IPS DF 6.9 (cell line): ENCODE data around the gene PSMB9.
A peak's percentile ranks its signal among the peaks of the same experiment; 100 is the strongest.

Experiments
- DNase-seq: peaks from one replicate; pipeline ENCODE4 v3.0.0-alpha.2; 2013; ENCODE audit warnings: low read depth, low spot score
- H3K27ac ChIP-seq: one replicate; pipeline ENCODE4 v1.5.1; 2013; ENCODE audit warnings: low read length, control low read depth
- H3K27me3 ChIP-seq: 2 replicates; pipeline ENCODE4 v1.6.1; 2013; ENCODE audit warnings: mild to moderate bottlenecking, low read length; ENCODE audit not compliant: control insufficient read depth, insufficient read depth
- H3K36me3 ChIP-seq: 2 replicates; pipeline ENCODE4 v1.6.1; 2013; ENCODE audit warnings: low read length; ENCODE audit not compliant: control insufficient read depth, insufficient read depth
- H3K4me1 ChIP-seq: 2 replicates; pipeline ENCODE4 v1.6.1; 2013; ENCODE audit warnings: low read length; ENCODE audit not compliant: control insufficient read depth, insufficient read depth
- H3K4me3 ChIP-seq: 2 replicates; pipeline ENCODE4 v1.5.1; 2013; ENCODE audit warnings: mild to moderate bottlenecking, low read length
- H3K9me3 ChIP-seq: 2 replicates; pipeline ENCODE4 v1.6.1; 2013; ENCODE audit warnings: low read length, inconsistent platforms; ENCODE audit not compliant: control insufficient read depth, insufficient read depth
- WGBS: extraction: QIAGEN DNeasy Blood & Tissue Kit; methylation state at CpG from one replicate; pipeline ENCODE4 v1.1.7; 2013; ENCODE audit warnings: mixed read lengths, missing lambda C conversion rate; ENCODE audit not compliant: insufficient read length, insufficient coverage; 5-methylcytosine and 5-hydroxymethylcytosine counted together

PSMB9 gene

GRCh38 chr6:32825966-32826365 lies 28.0 kb upstream of the PSMB9 start:
- Histone ChIP-seq H3K27ac (no peak overlapping the region), H3K36me3 (peaks cover 4% of the 10 kb centered on the region; the same call in 1 of the 2 replicates), H3K4me3 (no peak overlapping the region), H3K27me3 (no peaks in the 10 kb centered on the region), H3K4me1 (no peaks in the 10 kb centered on the region), H3K9me3 (no peaks in the 10 kb centered on the region)
- DNase-seq = no peak
- no CpG with 5 or more reads among the region's 2 CpGs for WGBS

GRCh38 chr6:32827025-32827424 lies 27.0 kb upstream of the PSMB9 start:
- no peaks in the 10 kb centered on the region for H3K4me1 ChIP-seq
- H3K36me3 ChIP-seq = peaks cover 4% of the 10 kb centered on the region; the same call in 1 of the 2 replicates
- DNase-seq = no peak
- no peaks in the 10 kb centered on the region for H3K9me3 ChIP-seq
- H3K4me3 ChIP-seq = no peak overlapping the region
- WGBS = no CpG with 5 or more reads among the region's 3 CpGs
- H3K27ac ChIP-seq = no peak overlapping the region
- no peaks in the 10 kb centered on the region for H3K27me3 ChIP-seq

- WGBS = no CpG with 5 or more reads among the region's 7 CpGs
- Histone ChIP-seq H3K4me1 (no peaks in the 10 kb centered on the region), H3K27me3 (no peaks in the 10 kb centered on the region), H3K4me3 (no peak overlapping the region), H3K27ac (no peak overlapping the region), H3K36me3 (peaks cover 4% of the 10 kb centered on the region; the same call in 1 of the 2 replicates), H3K9me3 (no peaks in the 10 kb centered on the region)
- no peak for DNase-seq
Observed at GRCh38 chr6:32829495-32829894, 24.5 kb upstream of the PSMB9 start.

GRCh38 chr6:32830017-32830416 lies 24.0 kb upstream of the PSMB9 start:
- Histone ChIP-seq H3K36me3 (peaks cover 4% of the 10 kb centered on the region; the same call in 1 of the 2 replicates), H3K4me3 (no peak overlapping the region), H3K9me3 (no peaks in the 10 kb centered on the region), H3K27me3 (no peaks in the 10 kb centered on the region), H3K27ac (no peak overlapping the region), H3K4me1 (no peaks in the 10 kb centered on the region)
- WGBS = no CpG with 5 or more reads among the region's 5 CpGs
- no peak for DNase-seq

- Histone ChIP-seq H3K27me3 (no peaks in the 10 kb centered on the region), H3K4me3 (no peak overlapping the region), H3K4me1 (no peaks in the 10 kb centered on the region), H3K36me3 (peaks cover 4% of the 10 kb centered on the region; the same call in 1 of the 2 replicates), H3K27ac (no peak overlapping the region), H3K9me3 (no peaks in the 10 kb centered on the region)
- no CpG with 5 or more reads among the region's 5 CpGs for WGBS
- no peak for DNase-seq
Observed at GRCh38 chr6:32830936-32831335, 23.1 kb upstream of the PSMB9 start.

- H3K4me1 ChIP-seq = no peaks in the 10 kb centered on the region
- peaks cover 4% of the 10 kb centered on the region; the same call in 1 of the 2 replicates for H3K36me3 ChIP-seq
- no peaks in the 10 kb centered on the region for H3K9me3 ChIP-seq
- no peak overlapping the region for H3K27ac ChIP-seq
- no peaks in the 10 kb centered on the region for H3K27me3 ChIP-seq
- no CpG with 5 or more reads among the region's 13 CpGs for WGBS
- no peak for DNase-seq
- H3K4me3 ChIP-seq = no peak overlapping the region
Observed at GRCh38 chr6:32832535-32832934, 21.5 kb upstream of the PSMB9 start.

- Histone ChIP-seq H3K4me3 (no peak overlapping the region), H3K4me1 (no peaks in the 10 kb centered on the region)
- WGBS = no CpG with 5 or more reads among the region's 5 CpGs
Observed at GRCh38 chr6:32833664-32834063, 20.3 kb upstream of the PSMB9 start.

GRCh38 chr6:32835167-32835893 lies 18.7 kb upstream of the PSMB9 start:
- Histone ChIP-seq H3K36me3 (no peaks in the 10 kb centered on the region), H3K4me3 (no peak overlapping the region), H3K27me3 (no peaks in the 10 kb centered on the region), H3K4me1 (no peaks in the 10 kb centered on the region), H3K27ac (no peak overlapping the region), H3K9me3 (no peaks in the 10 kb centered on the region)
- no peak for DNase-seq
- no CpG with 5 or more reads among the region's 16 CpGs for WGBS

More at GRCh38 chr6:32833664-32834063, 20.3 kb upstream of the PSMB9 start:
- Histone ChIP-seq H3K9me3 (no peaks in the 10 kb centered on the region), H3K27ac (no peak overlapping the region), H3K27me3 (no peaks in the 10 kb centered on the region), H3K36me3 (peaks cover 4% of the 10 kb centered on the region; the same call in 1 of the 2 replicates)
- no peak for DNase-seq

GRCh38 chr6:32836873-32837272 lies 17.1 kb upstream of the PSMB9 start:
- Histone ChIP-seq H3K4me3 (no peak overlapping the region), H3K4me1 (no peaks in the 10 kb centered on the region), H3K27ac (no peak overlapping the region), H3K36me3 (no peaks in the 10 kb centered on the region), H3K9me3 (no peaks in the 10 kb centered on the region), H3K27me3 (no peaks in the 10 kb centered on the region)
- no peak for DNase-seq
- no CpG with 5 or more reads among the region's 2 CpGs for WGBS

- DNase-seq = no peak
- no CpG with 5 or more reads among the region's 12 CpGs for WGBS
- no peaks in the 10 kb centered on the region for H3K4me1 ChIP-seq
- H3K27me3 ChIP-seq = no peaks in the 10 kb centered on the region
- no peak overlapping the region for H3K27ac ChIP-seq
- no peaks in the 10 kb centered on the region for H3K36me3 ChIP-seq
- peak overlapping the region; percentile 68; the same call in 1 of the 2 replicates for H3K4me3 ChIP-seq
- H3K9me3 ChIP-seq = no peaks in the 10 kb centered on the region
Observed at GRCh38 chr6:32837651-32838113, 16.3 kb upstream of the PSMB9 start.
